SK-N-SH treated with all-trans-retinoic acid at 6 μM for 48 hours (cell line): Measurements from ENCODE around the gene DENND1B.

Source experiments
- ARNTL ChIP-seq: fragments of 450-650 bp; formaldehyde crosslinking; IDR thresholded peaks from 2 replicates; pipeline ENCODE4 v1.5.0; 2020; ENCODE audit warnings: low read depth, mild to moderate bottlenecking, moderate library complexity, borderline replicate concordance
- BACH2 ChIP-seq: fragments of 250-450 bp; sonication (Bioruptor Pico); IDR thresholded peaks from 2 replicates; pipeline ENCODE4 v1.9.0; 2021; ENCODE audit warnings: mild to moderate bottlenecking, borderline replicate concordance
- CSDC2 ChIP-seq: fragments of 250-450 bp; sonication (Bioruptor Pico); IDR thresholded peaks from 2 replicates; pipeline ENCODE4 v1.5.0; 2020; ENCODE audit warnings: mild to moderate bottlenecking, moderate library complexity
- ISL1 ChIP-seq: fragments of 250-450 bp; sonication (Bioruptor Pico); IDR thresholded peaks from 2 replicates; pipeline ENCODE4 v2.1.2; 2022; ENCODE audit warnings: mild to moderate bottlenecking, moderate library complexity
- OSR1 ChIP-seq: fragments of 250-450 bp; sonication (Bioruptor Pico); IDR thresholded peaks from 2 replicates; pipeline ENCODE4 v1.8.0; 2022; ENCODE audit warnings: moderate library complexity, mild to moderate bottlenecking, inconsistent platforms
- SNAI2 ChIP-seq: fragments of 250-450 bp; sonication (Bioruptor Pico); IDR thresholded peaks from 2 replicates; pipeline ENCODE4 v1.5.0; 2020; ENCODE audit warnings: mild to moderate bottlenecking, moderate library complexity
- TCF4 ChIP-seq: fragments of 250-450 bp; sonication (Bioruptor Pico); IDR thresholded peaks from 2 replicates; pipeline ENCODE4 v1.8.0; 2021; ENCODE audit warnings: mild to moderate bottlenecking, moderate library complexity, borderline replicate concordance
- ZC3H10 ChIP-seq: fragments of 250-450 bp; sonication (Bioruptor Pico); IDR thresholded peaks from 2 replicates; pipeline ENCODE4 v1.5.1; 2021; ENCODE audit warnings: mild to moderate bottlenecking, moderate library complexity
- ZFP3 ChIP-seq: fragments of 250-450 bp; sonication (Bioruptor Pico); IDR thresholded peaks from 2 replicates; pipeline ENCODE4 v1.5.0; 2020; ENCODE audit warnings: mild to moderate bottlenecking, moderate library complexity
- ZFP30 ChIP-seq: fragments of 450-650 bp; formaldehyde crosslinking; IDR thresholded peaks from 2 replicates; pipeline ENCODE4 v1.5.0; 2022; ENCODE audit warnings: mild to moderate bottlenecking, moderate library complexity
- TF ChIP-seq, protein P1 (sequence below): fragments of 250-450 bp; sonication (Bioruptor Pico); IDR thresholded peaks from 2 replicates; pipeline ENCODE4 v1.5.0; 2020; ENCODE audit warnings: mild to moderate bottlenecking, moderate library complexity
- TF ChIP-seq, protein P2 (sequence below): fragments of 250-450 bp; sonication (Bioruptor Pico); IDR thresholded peaks from 2 replicates; pipeline ENCODE4 v1.8.0; 2020; ENCODE audit warnings: mild to moderate bottlenecking, moderate library complexity, borderline replicate concordance

DNA sequence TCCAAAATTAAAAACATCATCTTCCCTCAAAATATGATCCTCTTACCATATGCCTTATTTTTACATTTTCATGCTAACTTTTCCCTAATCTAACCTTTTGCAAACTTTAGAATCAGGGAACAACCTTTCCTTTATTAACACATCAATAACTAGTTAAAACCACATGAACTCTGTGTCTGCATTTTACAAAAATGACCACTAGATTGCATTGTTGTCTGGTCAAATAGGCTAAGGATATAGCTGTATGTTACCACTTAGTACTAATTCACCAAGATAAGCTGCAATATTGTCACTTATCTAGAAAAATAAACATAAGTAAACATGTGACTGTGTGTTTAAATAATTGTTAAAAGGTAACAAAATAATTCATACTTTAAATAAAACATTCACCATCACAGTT, 82.3 kb downstream of the DENND1B start:
- no peak for TF ChIP-seq CSDC2 (CRISPR knock-in tag)
- TF ChIP-seq BACH2 (CRISPR knock-in tag): no peak
- TF ChIP-seq, protein P1, sequence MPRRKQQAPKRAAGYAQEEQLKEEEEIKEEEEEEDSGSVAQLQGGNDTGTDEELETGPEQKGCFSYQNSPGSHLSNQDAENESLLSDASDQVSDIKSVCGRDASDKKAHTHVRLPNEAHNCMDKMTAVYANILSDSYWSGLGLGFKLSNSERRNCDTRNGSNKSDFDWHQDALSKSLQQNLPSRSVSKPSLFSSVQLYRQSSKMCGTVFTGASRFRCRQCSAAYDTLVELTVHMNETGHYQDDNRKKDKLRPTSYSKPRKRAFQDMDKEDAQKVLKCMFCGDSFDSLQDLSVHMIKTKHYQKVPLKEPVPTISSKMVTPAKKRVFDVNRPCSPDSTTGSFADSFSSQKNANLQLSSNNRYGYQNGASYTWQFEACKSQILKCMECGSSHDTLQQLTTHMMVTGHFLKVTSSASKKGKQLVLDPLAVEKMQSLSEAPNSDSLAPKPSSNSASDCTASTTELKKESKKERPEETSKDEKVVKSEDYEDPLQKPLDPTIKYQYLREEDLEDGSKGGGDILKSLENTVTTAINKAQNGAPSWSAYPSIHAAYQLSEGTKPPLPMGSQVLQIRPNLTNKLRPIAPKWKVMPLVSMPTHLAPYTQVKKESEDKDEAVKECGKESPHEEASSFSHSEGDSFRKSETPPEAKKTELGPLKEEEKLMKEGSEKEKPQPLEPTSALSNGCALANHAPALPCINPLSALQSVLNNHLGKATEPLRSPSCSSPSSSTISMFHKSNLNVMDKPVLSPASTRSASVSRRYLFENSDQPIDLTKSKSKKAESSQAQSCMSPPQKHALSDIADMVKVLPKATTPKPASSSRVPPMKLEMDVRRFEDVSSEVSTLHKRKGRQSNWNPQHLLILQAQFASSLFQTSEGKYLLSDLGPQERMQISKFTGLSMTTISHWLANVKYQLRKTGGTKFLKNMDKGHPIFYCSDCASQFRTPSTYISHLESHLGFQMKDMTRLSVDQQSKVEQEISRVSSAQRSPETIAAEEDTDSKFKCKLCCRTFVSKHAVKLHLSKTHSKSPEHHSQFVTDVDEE: no peak
- no peak for TF ChIP-seq SNAI2 (CRISPR knock-in tag)
- no peak for TF ChIP-seq TCF4 (CRISPR knock-in tag)
- TF ChIP-seq ARNTL (CRISPR knock-in tag): no peak
- TF ChIP-seq, protein P2, sequence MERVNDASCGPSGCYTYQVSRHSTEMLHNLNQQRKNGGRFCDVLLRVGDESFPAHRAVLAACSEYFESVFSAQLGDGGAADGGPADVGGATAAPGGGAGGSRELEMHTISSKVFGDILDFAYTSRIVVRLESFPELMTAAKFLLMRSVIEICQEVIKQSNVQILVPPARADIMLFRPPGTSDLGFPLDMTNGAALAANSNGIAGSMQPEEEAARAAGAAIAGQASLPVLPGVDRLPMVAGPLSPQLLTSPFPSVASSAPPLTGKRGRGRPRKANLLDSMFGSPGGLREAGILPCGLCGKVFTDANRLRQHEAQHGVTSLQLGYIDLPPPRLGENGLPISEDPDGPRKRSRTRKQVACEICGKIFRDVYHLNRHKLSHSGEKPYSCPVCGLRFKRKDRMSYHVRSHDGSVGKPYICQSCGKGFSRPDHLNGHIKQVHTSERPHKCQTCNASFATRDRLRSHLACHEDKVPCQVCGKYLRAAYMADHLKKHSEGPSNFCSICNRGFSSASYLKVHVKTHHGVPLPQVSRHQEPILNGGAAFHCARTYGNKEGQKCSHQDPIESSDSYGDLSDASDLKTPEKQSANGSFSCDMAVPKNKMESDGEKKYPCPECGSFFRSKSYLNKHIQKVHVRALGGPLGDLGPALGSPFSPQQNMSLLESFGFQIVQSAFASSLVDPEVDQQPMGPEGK (CRISPR knock-in tag): no peak
- TF ChIP-seq ZFP30: no peak
- no peak for TF ChIP-seq ZFP3 (CRISPR knock-in tag)
- no peak for TF ChIP-seq OSR1
- TF ChIP-seq ZC3H10 (CRISPR knock-in tag): no peak
- no peak for TF ChIP-seq ISL1 (CRISPR knock-in tag)
